NCI-H526 treated with DMSO at 0.1 percent for 48 hours (cell line): Measurements from ENCODE around the gene SH3GL3.

Source experiments
- DNase-seq: peaks from one replicate; lab custom pipeline; 2025; lab: John Stamatoyannopoulos, UW

The SH3GL3 gene

GRCh38 chr15:83569341-83569740 lies 122.2 kb downstream of the SH3GL3 start:
- no peak for DNase-seq

- no peak for DNase-seq
These were observed 123.6 kb downstream of the SH3GL3 start for GRCh38 chr15:83570756-83571155.

GRCh38 chr15:83571820-83572707 lies 124.9 kb downstream of the SH3GL3 start:
- no peak for DNase-seq

- no peak for DNase-seq
These were observed 127.2 kb downstream of the SH3GL3 start for GRCh38 chr15:83574345-83574744.

GRCh38 chr15:83578691-83579090 lies 131.6 kb downstream of the SH3GL3 start:
- no peak for DNase-seq

GRCh38 chr15:83581381-83581780 lies 134.2 kb downstream of the SH3GL3 start:
- DNase-seq: no peak

GRCh38 chr15:83582381-83582780 lies 135.2 kb downstream of the SH3GL3 start:
- no peak for DNase-seq

- no peak for DNase-seq
These were observed 138.6 kb downstream of the SH3GL3 start for GRCh38 chr15:83585601-83586335.

GRCh38 chr15:83587091-83587490 lies 139.9 kb downstream of the SH3GL3 start:
- DNase-seq: no peak

GRCh38 chr15:83588441-83588840 lies 141.3 kb downstream of the SH3GL3 start:
- no peak for DNase-seq

GRCh38 chr15:83592370-83593040 lies 145.4 kb downstream of the SH3GL3 start:
- no peak for DNase-seq

- no peak for DNase-seq
These were observed 148.1 kb downstream of the SH3GL3 start for GRCh38 chr15:83595191-83595590.

GRCh38 chr15:83598031-83598430 lies 150.9 kb downstream of the SH3GL3 start:
- DNase-seq: no peak

- DNase-seq: no peak
These were observed 154.9 kb downstream of the SH3GL3 start for GRCh38 chr15:83602021-83602420.

GRCh38 chr15:83604549-83604948 lies 157.4 kb downstream of the SH3GL3 start:
- DNase-seq: no peak

- DNase-seq: no peak
These were observed 158.2 kb downstream of the SH3GL3 start for GRCh38 chr15:83605111-83605945.

GRCh38 chr15:83610132-83610531 lies 163.0 kb downstream of the SH3GL3 start:
- DNase-seq: no peak

- DNase-seq: no peak
These were observed 164.0 kb downstream of the SH3GL3 start for GRCh38 chr15:83610901-83611685.

GRCh38 chr15:83612226-83612625 lies 165.1 kb downstream of the SH3GL3 start:
- DNase-seq: no peak

GRCh38 chr15:83612898-83613635 lies 165.9 kb downstream of the SH3GL3 start:
- DNase-seq: no peak
